Bronchial epithelial cell (primary cell): ENCODE measurements around the gene FBXO28. TPM values are rescaled to one million over a fixed set of nuclear protein-coding genes. Genes with fewer than 3 reads are reported as not detected.

Source experiments
- DNase-seq: peaks from one replicate; pipeline ENCODE4 v3.0.0-alpha.2; 2010; ENCODE audit warnings: low read depth
- FAIRE-seq: peaks from 2 replicates; lab custom pipeline; 2011; peaks lifted over from hg19 to GRCh38; lab: Jason Lieb, UNC
- H3K27me3 ChIP-seq: 2 replicates; pipeline ENCODE4 v1.5.1; 2011; ENCODE audit warnings: low read length; ENCODE audit not compliant: control insufficient read depth, insufficient read depth
- H3K36me3 ChIP-seq: 2 replicates; pipeline ENCODE4 v1.5.1; 2011; ENCODE audit warnings: low read length; ENCODE audit not compliant: control insufficient read depth, insufficient read depth
- H3K4me3 ChIP-seq: 2 replicates; pipeline ENCODE4 v1.5.1; 2011; ENCODE audit warnings: mild to moderate bottlenecking, low read depth, low read length, control low read depth
- CTCF ChIP-seq: IDR thresholded peaks from 2 replicates; pipeline ENCODE4 v1.5.1; 2011; ENCODE audit warnings: mild to moderate bottlenecking, moderate library complexity, low read length, control low read depth, inconsistent platforms; ENCODE audit not compliant: insufficient read depth, severe bottlenecking
- total RNA-seq: library from RNA; depleted of rRNA; stranded (reverse); fragments of >200 nt; gene quantifications from 2 replicates; pipeline ENCODE4 v1.2.1, GENCODE V29; 2014

The FBXO28 gene
- total RNA-seq, 1 donor from 2014 or later, result 35.8 TPM

DNA sequence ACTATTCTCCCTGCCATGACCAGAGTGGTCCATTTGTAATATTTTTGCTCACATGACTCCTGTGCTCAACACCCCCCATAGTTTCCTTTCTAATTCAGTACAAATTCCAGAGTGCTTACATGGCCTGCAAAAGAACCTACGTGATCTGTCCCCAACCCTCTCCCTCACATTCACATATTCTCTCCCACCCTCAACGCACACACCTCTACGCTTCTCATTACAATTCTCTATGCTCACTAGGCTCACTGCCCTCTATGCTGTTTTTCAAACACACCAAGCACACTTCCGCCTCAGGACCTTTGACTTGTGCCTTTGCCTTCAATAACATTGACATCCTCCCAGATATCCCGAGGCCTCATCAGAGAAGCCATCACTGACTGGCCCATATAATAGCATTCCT is 23.8 kb upstream of the FBXO28 start:
- no peak overlapping the region for H3K4me3 ChIP-seq
- H3K27me3 ChIP-seq, result no peaks in the 10 kb centered on the region
- no peak for TF ChIP-seq CTCF
- FAIRE-seq, result no peak
- no peak for DNase-seq
- H3K36me3 ChIP-seq, result no peaks in the 10 kb centered on the region

DNA sequence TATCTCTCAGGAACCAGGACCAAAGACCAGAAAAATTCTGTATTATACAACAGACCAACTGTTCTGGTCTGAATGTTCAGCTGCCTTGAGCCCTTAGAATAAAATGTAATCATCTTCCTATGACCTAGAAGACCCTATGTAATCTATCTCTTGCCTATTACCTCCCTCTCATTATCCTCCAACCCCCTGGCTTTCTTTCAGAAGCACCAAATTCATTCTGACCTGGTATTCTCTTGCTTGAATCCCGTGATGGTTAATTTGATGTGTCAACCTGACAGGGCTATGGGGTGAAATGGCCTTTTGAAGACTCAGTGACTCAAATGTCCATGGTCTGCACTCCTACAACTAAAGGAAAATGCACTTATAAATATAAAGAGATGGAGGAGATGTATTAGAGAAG is 21.8 kb upstream of the FBXO28 start:
- no peak for FAIRE-seq

GRCh38 chr1:224092601-224093000 is 21.3 kb upstream of the FBXO28 start:
- Histone ChIP-seq H3K4me3 (no peak overlapping the region), H3K36me3 (no peaks in the 10 kb centered on the region), H3K27me3 (no peaks in the 10 kb centered on the region)
- no peak for TF ChIP-seq CTCF
- FAIRE-seq, result no peak
- DNase-seq, result no peak

More for the DNA sequence above, 21.8 kb upstream of the FBXO28 start:
- Histone ChIP-seq H3K36me3 (no peaks in the 10 kb centered on the region), H3K4me3 (no peak overlapping the region), H3K27me3 (no peaks in the 10 kb centered on the region)
- DNase-seq, result no peak
- TF ChIP-seq CTCF, result no peak

DNA sequence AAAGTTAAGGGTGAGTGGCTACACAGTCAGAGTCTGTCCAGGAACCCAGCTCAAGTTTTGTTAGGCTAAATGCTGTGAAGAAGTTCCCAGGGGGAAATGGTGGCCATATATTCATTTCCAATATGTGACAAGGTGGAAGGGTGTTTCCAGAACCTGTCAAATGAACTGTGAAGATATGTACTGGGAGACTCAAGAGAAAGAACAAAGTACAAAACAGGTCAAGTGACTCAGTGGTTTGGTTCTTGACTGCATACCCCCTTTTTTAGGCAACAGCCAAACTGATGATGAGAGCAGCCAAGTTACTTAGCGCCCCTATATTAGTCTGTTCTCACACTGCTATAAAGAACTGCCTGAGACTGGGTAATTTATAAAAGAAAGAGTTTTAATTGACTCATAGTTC is 18.6 kb upstream of the FBXO28 start:
- FAIRE-seq (no peak), DNase-seq (no peak)
- TF ChIP-seq CTCF, result no peak
- no peaks in the 10 kb centered on the region for H3K36me3 ChIP-seq
- no peak overlapping the region for H3K4me3 ChIP-seq
- peaks cover 3% of the 10 kb centered on the region for H3K27me3 ChIP-seq

GRCh38 chr1:224095867-224096266 is 18.0 kb upstream of the FBXO28 start:
- FAIRE-seq, result no peak
- no peak for TF ChIP-seq CTCF
- Histone ChIP-seq H3K36me3 (no peaks in the 10 kb centered on the region), H3K27me3 (peaks cover 3% of the 10 kb centered on the region), H3K4me3 (no peak overlapping the region)
- no peak for DNase-seq

- DNase-seq (no peak), FAIRE-seq (no peak)
- Histone ChIP-seq H3K36me3 (no peaks in the 10 kb centered on the region), H3K27me3 (peaks cover 3% of the 10 kb centered on the region), H3K4me3 (no peak overlapping the region)
- no peak for TF ChIP-seq CTCF
Measured at GRCh38 chr1:224096773-224097172, 17.1 kb upstream of the FBXO28 start.
